DND-41 (cell line): ENCODE measurements around the gene CD164L2.
"Not testable (repeated sequence)": the region's sequence is repeated elsewhere in the genome, so short reads cannot be mapped to it uniquely, and the experiment has no call there.

Source experiments
- ATAC-seq: fragments of 200-7000 bp; cut with Tn5 transposase; 3 replicates; pipeline ENCODE4 v1.9.1; 2021; ENCODE audit warnings: low read depth; ENCODE audit not compliant: insufficient read depth
- DNase-seq: peaks from one replicate; pipeline ENCODE4 v3.0.0-alpha.2; 2020
- H2AFZ ChIP-seq: 2 replicates; pipeline ENCODE4 v1.6.0; 2012; ENCODE audit warnings: low read depth, low read length
- H3K27ac ChIP-seq: 2 replicates; pipeline ENCODE4 v1.5.1; 2012; ENCODE audit warnings: low read length, inconsistent platforms
- H3K27me3 ChIP-seq: fragments of 200-600 bp; sonication (generic); 2 replicates; pipeline ENCODE4 v1.6.0; 2012; ENCODE audit warnings: low read length, mild to moderate bottlenecking, inconsistent platforms; ENCODE audit not compliant: insufficient read depth, poor library complexity
- H3K36me3 ChIP-seq: 2 replicates; pipeline ENCODE4 v1.5.1; 2012; ENCODE audit warnings: low read length, inconsistent platforms; ENCODE audit not compliant: insufficient read depth
- H3K4me1 ChIP-seq: 2 replicates; pipeline ENCODE4 v1.5.1; 2012; ENCODE audit warnings: mild to moderate bottlenecking, low read length; ENCODE audit not compliant: insufficient read depth
- H3K4me2 ChIP-seq: 2 replicates; pipeline ENCODE4 v1.6.0; 2012; ENCODE audit warnings: mild to moderate bottlenecking, moderate library complexity, low read length, inconsistent platforms; ENCODE audit not compliant: insufficient read depth
- H3K4me3 ChIP-seq, 2 experiments: fragments of 200-600 bp in 1 of 2; shearing (Covaris generic) in 1 of 2; 2 replicates each; pipeline ENCODE4 v1.5.1; 2012 to 2016; ENCODE audit warnings: inconsistent platforms in 2 of 2, low read length in 2 of 2, mild to moderate bottlenecking in 2 of 2, low read depth in 1 of 2, moderate library complexity in 1 of 2
- H3K79me2 ChIP-seq: 2 replicates; pipeline ENCODE4 v1.6.0; 2012; ENCODE audit warnings: low read length, inconsistent platforms; ENCODE audit not compliant: insufficient read depth
- H3K9ac ChIP-seq: 2 replicates; pipeline ENCODE4 v1.6.0; 2012; ENCODE audit warnings: low read depth, mild to moderate bottlenecking, inconsistent platforms, low read length, moderate library complexity
- H3K9me3 ChIP-seq: 2 replicates; pipeline ENCODE4 v1.5.1; 2012; ENCODE audit warnings: low read length, moderate library complexity, mild to moderate bottlenecking, inconsistent platforms; ENCODE audit not compliant: insufficient read depth, severe bottlenecking
- H4K20me1 ChIP-seq: 2 replicates; pipeline ENCODE4 v1.6.0; 2012; ENCODE audit warnings: low read length; ENCODE audit not compliant: insufficient read depth
- EZH2 ChIP-seq: IDR thresholded peaks from 3 replicates; pipeline ENCODE4 v1.6.1; 2012; ENCODE audit warnings: borderline replicate concordance, low read depth, mild to moderate bottlenecking, moderate library complexity, low read length, inconsistent platforms; ENCODE audit not compliant: severe bottlenecking
- TF ChIP-seq, protein P1 (sequence below): IDR thresholded peaks from 2 replicates; pipeline ENCODE4 v1.5.1; 2012; ENCODE audit warnings: borderline replicate concordance, low read length, moderate library complexity, mild to moderate bottlenecking; ENCODE audit not compliant: poor library complexity, severe bottlenecking; ENCODE audit errors: extremely low read depth

The CD164L2 gene

DNA sequence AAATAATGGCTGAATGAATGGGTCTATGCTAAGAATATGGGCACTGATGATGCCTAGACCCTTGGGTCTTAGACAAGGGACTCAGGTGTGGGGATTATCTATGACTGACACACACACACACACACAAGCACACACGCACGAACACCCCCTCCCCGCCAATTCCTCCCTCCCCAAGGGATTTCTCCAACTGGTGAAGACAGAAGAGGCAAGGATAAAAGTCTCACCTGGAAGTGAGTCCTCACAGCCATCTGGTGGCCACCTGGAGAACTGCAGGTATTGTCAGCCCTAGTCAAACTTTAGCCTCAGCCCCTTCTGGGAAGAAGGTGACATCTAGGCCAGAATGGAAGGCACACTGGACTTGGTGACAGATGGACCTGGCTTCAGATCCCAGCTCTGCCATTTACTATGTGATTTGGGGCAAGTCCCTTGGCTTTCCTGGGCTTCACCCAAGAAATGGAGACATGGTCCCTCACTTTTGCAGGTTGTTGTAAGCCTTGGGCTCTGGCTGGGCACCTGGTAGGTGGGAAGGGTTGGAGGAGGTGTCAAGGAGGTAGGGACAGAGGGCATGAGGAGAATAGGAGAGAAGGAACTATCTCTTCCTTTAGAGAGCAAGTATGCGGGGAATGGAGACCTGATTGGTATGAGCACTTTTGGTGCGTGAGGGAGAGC lies 5.3 kb upstream of the CD164L2 start:
- Histone ChIP-seq H3K4me2 (no peak overlapping the region), H3K4me3 (no peak overlapping the region), H2AFZ (no peak overlapping the region), H3K9ac (no peak overlapping the region), H3K79me2 (no peaks in the 10 kb centered on the region), H3K27me3 (no peaks in the 10 kb centered on the region), H4K20me1 (no peaks in the 10 kb centered on the region), H3K27ac (no peak overlapping the region), H3K36me3 (no peaks in the 10 kb centered on the region), H3K4me1 (no peaks in the 10 kb centered on the region), H3K9me3 (no peaks in the 10 kb centered on the region)
- DNase-seq (peak; percentile 71), ATAC-seq (peak; percentile 74)
- TF ChIP-seq, protein P1, sequence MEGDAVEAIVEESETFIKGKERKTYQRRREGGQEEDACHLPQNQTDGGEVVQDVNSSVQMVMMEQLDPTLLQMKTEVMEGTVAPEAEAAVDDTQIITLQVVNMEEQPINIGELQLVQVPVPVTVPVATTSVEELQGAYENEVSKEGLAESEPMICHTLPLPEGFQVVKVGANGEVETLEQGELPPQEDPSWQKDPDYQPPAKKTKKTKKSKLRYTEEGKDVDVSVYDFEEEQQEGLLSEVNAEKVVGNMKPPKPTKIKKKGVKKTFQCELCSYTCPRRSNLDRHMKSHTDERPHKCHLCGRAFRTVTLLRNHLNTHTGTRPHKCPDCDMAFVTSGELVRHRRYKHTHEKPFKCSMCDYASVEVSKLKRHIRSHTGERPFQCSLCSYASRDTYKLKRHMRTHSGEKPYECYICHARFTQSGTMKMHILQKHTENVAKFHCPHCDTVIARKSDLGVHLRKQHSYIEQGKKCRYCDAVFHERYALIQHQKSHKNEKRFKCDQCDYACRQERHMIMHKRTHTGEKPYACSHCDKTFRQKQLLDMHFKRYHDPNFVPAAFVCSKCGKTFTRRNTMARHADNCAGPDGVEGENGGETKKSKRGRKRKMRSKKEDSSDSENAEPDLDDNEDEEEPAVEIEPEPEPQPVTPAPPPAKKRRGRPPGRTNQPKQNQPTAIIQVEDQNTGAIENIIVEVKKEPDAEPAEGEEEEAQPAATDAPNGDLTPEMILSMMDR, result peak; percentile 95
- no peak for TF ChIP-seq EZH2

GRCh38 chr1:27384797-27385196 lies 1.7 kb upstream of the CD164L2 start:
- not testable (repeated sequence) for H2AFZ ChIP-seq, H4K20me1 ChIP-seq, H3K4me3 ChIP-seq, H3K9me3 ChIP-seq, H3K79me2 ChIP-seq, DNase-seq, ATAC-seq, H3K36me3 ChIP-seq, H3K27me3 ChIP-seq, H3K27ac ChIP-seq, H3K4me2 ChIP-seq, H3K9ac ChIP-seq, H3K4me1 ChIP-seq

GRCh38 chr1:27383661-27384060 lies 528 bp upstream of the CD164L2 start:
- Histone ChIP-seq H3K4me2 (no peak overlapping the region), H3K36me3 (no peaks in the 10 kb centered on the region), H3K79me2 (no peaks in the 10 kb centered on the region), H3K9ac (no peak overlapping the region), H3K9me3 (no peaks in the 10 kb centered on the region), H3K4me1 (no peaks in the 10 kb centered on the region), H4K20me1 (no peaks in the 10 kb centered on the region), H3K27me3 (no peaks in the 10 kb centered on the region), H3K4me3 (no peak overlapping the region), H2AFZ (no peak overlapping the region), H3K27ac (no peak overlapping the region)
- no peak for DNase-seq
- TF ChIP-seq, protein P1, result no peak
- no peak for TF ChIP-seq EZH2
- ATAC-seq, result no peak

GRCh38 chr1:27381969-27382762 lies 967 bp downstream of the CD164L2 start:
- H4K20me1 ChIP-seq, result no peaks in the 10 kb centered on the region
- H3K4me1 ChIP-seq, result no peaks in the 10 kb centered on the region
- H3K9me3 ChIP-seq, result no peaks in the 10 kb centered on the region
- H3K4me3 ChIP-seq, result no peak overlapping the region
- no peaks in the 10 kb centered on the region for H3K79me2 ChIP-seq
- ATAC-seq, result no peak
- no peak for TF ChIP-seq EZH2
- TF ChIP-seq, protein P1, result no peak
- H3K27me3 ChIP-seq, result no peaks in the 10 kb centered on the region
- no peak overlapping the region for H3K4me2 ChIP-seq
- no peak overlapping the region for H2AFZ ChIP-seq
- no peak overlapping the region for H3K27ac ChIP-seq
- no peak overlapping the region for H3K9ac ChIP-seq
- DNase-seq, result no peak
- no peaks in the 10 kb centered on the region for H3K36me3 ChIP-seq
